Hepatocyte (in vitro differentiated cells): ENCODE measurements around the gene GSAP. TPM values are rescaled to one million over a fixed set of nuclear protein-coding genes. Genes with fewer than 3 reads are reported as not detected.

Source experiments
- DNase-seq: peaks from one replicate; pipeline ENCODE4 v3.0.0-alpha.2; 2016; ENCODE audit warnings: low spot score
- H2AFZ ChIP-seq: fragments of 200-600 bp; sonication (generic); 2 replicates; pipeline ENCODE4 v1.6.0; 2016; ENCODE audit warnings: antibody characterized with exemption, mild to moderate bottlenecking
- H3K27ac ChIP-seq: fragments of 200-600 bp; sonication (generic); 2 replicates; pipeline ENCODE4 v1.5.1; 2016; ENCODE audit warnings: mild to moderate bottlenecking
- H3K27me3 ChIP-seq: fragments of 200-600 bp; sonication (generic); 2 replicates; pipeline ENCODE4 v1.6.1; 2016
- H3K36me3 ChIP-seq: fragments of 200-600 bp; sonication (generic); replicated peaks from 2 replicates; pipeline ENCODE4 v1.5.1; 2016; ENCODE audit warnings: low read depth; ENCODE audit not compliant: insufficient read depth
- H3K4me1 ChIP-seq: fragments of 200-600 bp; sonication (generic); 2 replicates; pipeline ENCODE4 v1.5.1; 2016; ENCODE audit warnings: mild to moderate bottlenecking, moderate library complexity; ENCODE audit not compliant: insufficient read depth
- H3K4me2 ChIP-seq: fragments of 200-600 bp; sonication (generic); 2 replicates; pipeline ENCODE4 v1.6.0; 2016
- H3K4me3 ChIP-seq: fragments of 200-600 bp; sonication (generic); 2 replicates; pipeline ENCODE4 v1.5.1; 2016; ENCODE audit warnings: mild to moderate bottlenecking
- H3K79me2 ChIP-seq: fragments of 200-600 bp; sonication (generic); 2 replicates; pipeline ENCODE4 v1.6.0; 2017; ENCODE audit warnings: mild to moderate bottlenecking
- H3K9me2 ChIP-seq: fragments of 200-600 bp; sonication (generic); replicated peaks from 2 replicates; pipeline ENCODE4 v1.6.0; 2017; ENCODE audit warnings: mild to moderate bottlenecking; ENCODE audit not compliant: insufficient read depth
- H3K9me3 ChIP-seq: fragments of 200-600 bp; sonication (generic); 2 replicates; pipeline ENCODE4 v1.5.1; 2016; ENCODE audit warnings: low read depth, mild to moderate bottlenecking
- H4K20me1 ChIP-seq: fragments of 200-600 bp; sonication (generic); 2 replicates; pipeline ENCODE4 v1.6.0; 2016; ENCODE audit warnings: mild to moderate bottlenecking; ENCODE audit not compliant: insufficient read depth, poor library complexity, severe bottlenecking
- EZH2 ChIP-seq: fragments of 200-600 bp; sonication (generic); IDR thresholded peaks from 2 replicates; pipeline ENCODE4 v1.6.1; 2016; ENCODE audit warnings: antibody characterized with exemption, mild to moderate bottlenecking, borderline replicate concordance
- EZH2phosphoT487 ChIP-seq: fragments of 200-600 bp; sonication (generic); IDR thresholded peaks from one replicate; pipeline ENCODE4 v1.6.1; 2018; ENCODE audit warnings: antibody characterized with exemption, mild to moderate bottlenecking, low read depth, moderate library complexity; ENCODE audit not compliant: unreplicated experiment, severe bottlenecking
- WGBS: methylation state at CpG from one replicate; pipeline ENCODE4 v1.1.6; 2016; ENCODE audit warnings: low lambda C conversion rate; ENCODE audit errors: missing lambda C conversion rate; 5-methylcytosine and 5-hydroxymethylcytosine counted together
- polyA plus RNA-seq: library from polyadenylated mRNA; unstranded; fragments of >200 nt; fragmentation: Nextera tagmentation; extraction: Ambion mirVana; gene quantifications from 2 replicates; pipeline ENCODE4 v1.2.1, GENCODE V29; 2016
- total RNA-seq: library from RNA; depleted of rRNA; stranded (reverse); fragments of >200 nt; gene quantifications from 2 replicates; pipeline ENCODE4 v1.2.3, GENCODE V29; 2014
- TF ChIP-seq, protein P1 (sequence below): fragments of 200-600 bp; sonication (generic); IDR thresholded peaks from 2 replicates; pipeline ENCODE4 v1.5.1; 2016; ENCODE audit warnings: antibody characterized with exemption, mild to moderate bottlenecking; ENCODE audit not compliant: poor library complexity

The GSAP gene
- total and polyA plus RNA-seq, 2 experiments from 2014 or later = 9.9 to 11.1 TPM

DNA sequence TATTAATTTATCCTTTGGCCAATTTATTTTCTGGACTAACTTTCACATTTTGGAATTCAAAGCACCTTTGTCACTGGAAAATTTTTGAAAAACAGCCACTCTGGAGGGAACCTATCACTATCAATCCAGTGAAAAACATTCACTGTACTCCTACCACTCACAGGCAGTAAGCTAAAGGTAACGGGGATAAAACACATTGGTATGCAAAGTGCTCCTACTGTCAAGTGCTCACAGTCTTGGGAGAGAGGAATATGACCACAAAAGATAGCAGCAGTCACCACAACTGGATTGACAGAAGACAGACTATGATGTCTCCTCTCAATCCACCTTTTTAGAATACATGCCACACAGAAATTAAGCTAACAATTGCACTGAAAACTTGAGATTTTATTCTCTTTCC, 13.3 kb downstream of the GSAP start:
- no peak for DNase-seq
- Histone ChIP-seq H3K27me3 (no peaks in the 10 kb centered on the region), H3K4me2 (no peak overlapping the region), H2AFZ (no peak overlapping the region), H3K9me3 (no peaks in the 10 kb centered on the region), H4K20me1 (no peaks in the 10 kb centered on the region), H3K9me2 (no peaks in the 10 kb centered on the region), H3K4me3 (no peak overlapping the region), H3K4me1 (no peaks in the 10 kb centered on the region), H3K36me3 (no peaks in the 10 kb centered on the region), H3K27ac (no peak overlapping the region), H3K79me2 (no peaks in the 10 kb centered on the region)
- TF ChIP-seq, protein P1, sequence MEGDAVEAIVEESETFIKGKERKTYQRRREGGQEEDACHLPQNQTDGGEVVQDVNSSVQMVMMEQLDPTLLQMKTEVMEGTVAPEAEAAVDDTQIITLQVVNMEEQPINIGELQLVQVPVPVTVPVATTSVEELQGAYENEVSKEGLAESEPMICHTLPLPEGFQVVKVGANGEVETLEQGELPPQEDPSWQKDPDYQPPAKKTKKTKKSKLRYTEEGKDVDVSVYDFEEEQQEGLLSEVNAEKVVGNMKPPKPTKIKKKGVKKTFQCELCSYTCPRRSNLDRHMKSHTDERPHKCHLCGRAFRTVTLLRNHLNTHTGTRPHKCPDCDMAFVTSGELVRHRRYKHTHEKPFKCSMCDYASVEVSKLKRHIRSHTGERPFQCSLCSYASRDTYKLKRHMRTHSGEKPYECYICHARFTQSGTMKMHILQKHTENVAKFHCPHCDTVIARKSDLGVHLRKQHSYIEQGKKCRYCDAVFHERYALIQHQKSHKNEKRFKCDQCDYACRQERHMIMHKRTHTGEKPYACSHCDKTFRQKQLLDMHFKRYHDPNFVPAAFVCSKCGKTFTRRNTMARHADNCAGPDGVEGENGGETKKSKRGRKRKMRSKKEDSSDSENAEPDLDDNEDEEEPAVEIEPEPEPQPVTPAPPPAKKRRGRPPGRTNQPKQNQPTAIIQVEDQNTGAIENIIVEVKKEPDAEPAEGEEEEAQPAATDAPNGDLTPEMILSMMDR = no peak
- 39% methylated on average over 1 of the region's 1 CpG for WGBS

GRCh38 chr7:77401002-77401401, 15.1 kb downstream of the GSAP start:
- WGBS = 92% methylated on average over 2 of the region's 2 CpGs
- Histone ChIP-seq H3K27ac (no peak overlapping the region), H3K9me3 (no peaks in the 10 kb centered on the region)

DNA sequence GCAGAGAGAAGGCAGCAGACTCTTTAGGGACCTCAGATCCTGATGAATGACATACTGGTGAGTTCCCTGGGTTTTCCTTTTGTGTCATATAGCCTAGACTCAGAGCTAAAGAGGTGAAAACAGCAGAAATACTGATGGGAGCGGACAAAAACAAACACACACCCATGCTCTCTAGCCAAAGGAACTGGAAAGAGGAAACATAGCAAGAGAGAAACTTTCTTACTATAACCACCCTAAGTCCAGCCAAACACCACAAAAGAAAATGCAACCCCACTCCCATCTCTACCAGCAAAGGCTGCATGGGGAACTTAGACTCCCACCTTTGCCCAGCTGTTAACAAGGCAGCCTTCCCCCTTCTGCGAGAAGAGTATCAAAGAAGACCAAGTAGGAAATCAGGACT, 16.3 kb downstream of the GSAP start:
- 86% methylated on average over 2 of the region's 2 CpGs for WGBS

More at GRCh38 chr7:77401002-77401401, 15.1 kb downstream of the GSAP start:
- H3K4me3 ChIP-seq = no peak overlapping the region
- TF ChIP-seq EZH2phosphoT487 (no peak), EZH2 (no peak)
- TF ChIP-seq, protein P1 = no peak
- DNase-seq = no peak
- H3K79me2 ChIP-seq = no peaks in the 10 kb centered on the region
- no peak overlapping the region for H2AFZ ChIP-seq
- H3K36me3 ChIP-seq = no peaks in the 10 kb centered on the region
- H4K20me1 ChIP-seq = no peaks in the 10 kb centered on the region
- H3K27me3 ChIP-seq = no peaks in the 10 kb centered on the region
- peaks cover 5% of the 10 kb centered on the region for H3K4me1 ChIP-seq
- H3K4me2 ChIP-seq = no peak overlapping the region
- H3K9me2 ChIP-seq = no peaks in the 10 kb centered on the region

More for the DNA sequence above, 16.3 kb downstream of the GSAP start:
- Histone ChIP-seq H3K36me3 (no peaks in the 10 kb centered on the region), H4K20me1 (no peaks in the 10 kb centered on the region), H3K79me2 (no peaks in the 10 kb centered on the region), H3K4me3 (no peak overlapping the region), H3K9me2 (no peaks in the 10 kb centered on the region), H3K9me3 (no peaks in the 10 kb centered on the region), H2AFZ (no peak overlapping the region), H3K4me2 (no peak overlapping the region), H3K27me3 (no peaks in the 10 kb centered on the region), H3K27ac (no peak overlapping the region), H3K4me1 (peaks cover 13% of the 10 kb centered on the region)
- TF ChIP-seq, protein P1 = no peak
- no peak for TF ChIP-seq EZH2
- no peak for TF ChIP-seq EZH2phosphoT487
- no peak for DNase-seq
